GM19324 (cell line): Measurements from ENCODE around the gene IL1RN.

Source experiments
- ATAC-seq: cut with Tn5 transposase; IDR thresholded peaks from one replicate; pipeline ENCODE4 v1.9.1; 2021; ENCODE audit warnings: mild to moderate bottlenecking, moderate library complexity; ENCODE audit not compliant: unreplicated experiment, low FRiP score

The IL1RN gene

GRCh38 chr2:113124984-113125855 is 2.2 kb upstream of the IL1RN start:
- ATAC-seq: peak; percentile 10

DNA sequence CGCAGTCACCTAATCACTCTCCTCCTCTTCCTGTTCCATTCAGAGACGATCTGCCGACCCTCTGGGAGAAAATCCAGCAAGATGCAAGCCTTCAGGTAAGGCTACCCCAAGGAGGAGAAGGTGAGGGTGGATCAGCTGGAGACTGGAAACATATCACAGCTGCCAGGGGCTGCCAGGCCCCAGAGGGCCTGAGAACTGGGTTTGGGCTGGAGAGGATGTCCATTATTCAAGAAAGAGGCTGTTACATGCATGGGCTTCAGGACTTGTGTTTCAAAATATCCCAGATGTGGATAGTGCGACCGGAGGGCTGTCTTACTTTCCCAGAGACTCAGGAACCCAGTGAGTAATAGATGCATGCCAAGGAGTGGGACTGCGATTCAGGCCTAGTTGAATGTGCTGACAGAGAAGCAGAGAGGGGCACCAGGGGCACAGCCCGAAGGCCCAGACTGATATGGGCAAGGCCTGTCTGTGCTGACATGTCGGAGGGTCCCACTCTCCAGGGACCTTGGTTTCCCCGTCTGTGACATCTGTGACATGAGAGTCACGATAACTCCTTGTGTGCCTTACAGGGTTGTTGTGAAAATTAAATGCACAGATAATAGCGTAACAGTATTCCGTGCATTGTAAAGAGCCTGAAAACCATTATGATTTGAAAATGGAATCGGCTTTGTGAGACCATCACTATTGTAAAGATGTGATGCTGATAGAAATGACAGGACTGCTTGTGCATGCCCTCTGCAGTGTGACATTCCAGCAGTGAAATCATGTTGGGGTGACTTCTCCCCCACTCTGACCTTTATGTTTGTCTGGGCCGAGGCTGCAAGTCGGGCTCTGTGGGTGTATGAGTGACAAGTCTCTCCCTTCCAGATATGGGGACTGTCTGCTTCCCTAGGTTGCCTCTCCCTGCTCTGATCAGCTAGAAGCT is 510 bp downstream of the IL1RN start:
- no peak for ATAC-seq

DNA sequence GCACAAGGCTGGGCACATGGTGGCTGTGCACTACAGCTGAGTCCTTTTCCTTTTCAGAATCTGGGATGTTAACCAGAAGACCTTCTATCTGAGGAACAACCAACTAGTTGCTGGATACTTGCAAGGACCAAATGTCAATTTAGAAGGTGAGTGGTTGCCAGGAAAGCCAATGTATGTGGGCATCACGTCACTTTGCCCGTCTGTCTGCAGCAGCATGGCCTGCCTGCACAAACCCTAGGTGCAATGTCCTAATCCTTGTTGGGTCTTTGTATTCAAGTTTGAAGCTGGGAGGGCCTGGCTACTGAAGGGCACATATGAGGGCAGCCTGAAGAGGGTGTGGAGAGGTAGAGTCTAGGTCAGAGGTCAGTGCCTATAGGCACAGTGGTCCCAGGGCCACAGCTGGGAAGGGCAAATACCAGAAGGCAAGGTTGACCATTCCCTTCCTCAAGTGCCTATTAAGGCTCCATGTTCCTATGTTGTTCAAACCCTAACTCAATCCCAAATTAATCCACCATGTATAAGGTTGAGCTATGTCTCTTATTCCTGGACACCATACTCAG is 2.2 kb downstream of the IL1RN start:
- ATAC-seq: no peak

- no peak for ATAC-seq
Observed at GRCh38 chr2:113131352-113132185, 4.2 kb downstream of the IL1RN start.

DNA sequence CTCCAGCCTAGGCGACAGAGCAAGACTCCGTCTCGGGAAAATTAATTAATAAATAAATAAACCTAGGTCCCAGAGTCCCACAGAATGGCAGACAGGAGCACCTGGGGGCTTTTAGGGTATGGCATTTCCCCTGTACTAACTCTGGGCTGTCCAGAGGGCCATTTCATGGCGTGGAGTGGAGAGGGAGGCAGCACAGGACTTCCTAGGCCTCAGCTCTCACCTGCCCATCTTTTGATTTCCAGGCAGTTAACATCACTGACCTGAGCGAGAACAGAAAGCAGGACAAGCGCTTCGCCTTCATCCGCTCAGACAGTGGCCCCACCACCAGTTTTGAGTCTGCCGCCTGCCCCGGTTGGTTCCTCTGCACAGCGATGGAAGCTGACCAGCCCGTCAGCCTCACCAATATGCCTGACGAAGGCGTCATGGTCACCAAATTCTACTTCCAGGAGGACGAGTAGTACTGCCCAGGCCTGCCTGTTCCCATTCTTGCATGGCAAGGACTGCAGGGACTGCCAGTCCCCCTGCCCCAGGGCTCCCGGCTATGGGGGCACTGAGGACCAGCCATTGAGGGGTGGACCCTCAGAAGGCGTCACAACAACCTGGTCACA is 5.1 kb downstream of the IL1RN start:
- no peak for ATAC-seq

- no peak for ATAC-seq
Observed at GRCh38 chr2:113133704-113134598, 6.6 kb downstream of the IL1RN start.

GRCh38 chr2:113134717-113135116 is 7.3 kb downstream of the IL1RN start:
- ATAC-seq: no peak

- no peak for ATAC-seq
Observed at GRCh38 chr2:113135317-113135716, 7.9 kb downstream of the IL1RN start.

DNA sequence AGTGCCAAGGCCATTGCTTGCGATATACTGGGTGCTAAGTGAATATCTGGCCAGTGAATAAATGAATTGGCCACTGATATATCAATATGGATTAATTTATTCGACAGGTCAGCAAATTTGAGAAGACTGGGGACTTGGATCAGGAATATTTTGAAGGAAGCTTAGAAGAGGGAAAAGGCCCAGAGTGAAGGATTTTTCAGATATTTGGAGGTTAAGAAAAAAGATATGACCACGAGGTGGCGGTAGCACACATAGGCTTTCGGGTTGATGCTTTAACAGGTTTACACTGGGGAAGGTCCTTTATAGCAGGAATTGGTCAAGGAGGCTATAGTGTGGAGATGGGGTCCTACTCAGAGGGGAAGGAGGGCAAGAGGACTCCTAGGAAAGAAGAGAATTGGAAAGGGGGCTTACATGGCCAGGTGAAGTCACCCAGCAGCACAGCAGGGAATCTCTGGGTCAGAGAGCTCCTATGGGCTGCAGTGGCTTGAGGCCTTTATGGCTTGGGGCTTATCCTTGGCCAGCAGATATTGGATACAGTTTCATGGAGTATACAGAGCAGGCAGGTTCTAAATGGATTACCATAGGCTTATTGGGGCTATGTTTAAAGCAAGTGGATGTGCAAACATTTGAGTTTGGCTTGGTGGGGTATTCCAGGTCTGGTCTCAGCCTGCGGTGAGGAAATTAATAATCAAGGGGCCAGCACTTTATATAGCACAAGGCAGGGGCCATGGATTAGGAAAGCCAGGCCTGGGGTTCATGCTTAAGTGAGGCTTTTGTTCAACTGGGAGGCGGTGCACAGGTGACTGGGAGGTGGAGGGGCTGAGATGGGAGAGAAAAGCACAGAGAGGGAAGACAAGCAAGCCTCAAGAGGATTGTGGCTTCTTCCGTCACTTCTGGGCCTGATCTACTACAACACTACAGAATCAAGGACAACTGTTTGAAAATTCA is 9.7 kb downstream of the IL1RN start:
- no peak for ATAC-seq

GRCh38 chr2:113137827-113138226 is 10.4 kb downstream of the IL1RN start:
- ATAC-seq: no peak

GRCh38 chr2:113138428-113139322 is 11.3 kb downstream of the IL1RN start:
- ATAC-seq: peak; percentile 62

DNA sequence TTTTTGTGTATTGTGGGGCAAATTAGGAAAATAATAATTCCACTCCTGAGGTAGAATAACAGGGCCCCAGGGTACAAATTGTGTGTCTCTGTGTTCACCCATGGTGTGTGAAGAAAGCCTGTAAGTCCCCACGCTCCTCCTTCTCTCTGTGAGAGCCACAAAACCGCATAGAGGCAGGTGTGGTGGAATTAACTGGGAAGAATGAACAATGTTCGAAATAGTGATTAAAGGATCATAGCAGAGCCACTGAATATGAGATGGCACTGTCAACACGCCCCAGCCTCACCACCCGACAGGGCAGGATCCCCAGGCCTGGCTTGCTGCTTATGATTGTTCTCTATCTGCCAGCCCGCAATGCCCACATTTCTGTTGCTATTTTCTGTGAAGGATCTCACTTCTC is 14.1 kb downstream of the IL1RN start:
- no peak for ATAC-seq

DNA sequence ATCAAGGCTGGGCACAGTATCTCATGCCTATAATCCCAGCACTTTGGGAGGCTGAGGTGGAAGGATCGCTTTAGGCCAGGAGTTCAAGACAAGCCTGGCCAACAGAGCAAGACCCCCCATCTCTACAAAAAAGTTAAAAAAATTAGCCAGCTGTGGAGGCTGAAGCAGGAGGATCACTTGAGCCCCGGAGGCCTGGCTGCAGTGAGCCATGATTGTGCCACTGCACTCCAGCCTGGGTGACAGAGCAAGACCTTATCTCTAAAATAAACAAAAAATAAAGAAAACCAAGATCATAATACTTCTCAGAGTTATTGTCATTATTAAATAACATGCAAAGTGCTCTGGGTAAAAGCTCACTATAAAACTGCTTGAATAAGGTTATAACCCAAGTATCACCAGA is 14.9 kb downstream of the IL1RN start:
- ATAC-seq: no peak

DNA sequence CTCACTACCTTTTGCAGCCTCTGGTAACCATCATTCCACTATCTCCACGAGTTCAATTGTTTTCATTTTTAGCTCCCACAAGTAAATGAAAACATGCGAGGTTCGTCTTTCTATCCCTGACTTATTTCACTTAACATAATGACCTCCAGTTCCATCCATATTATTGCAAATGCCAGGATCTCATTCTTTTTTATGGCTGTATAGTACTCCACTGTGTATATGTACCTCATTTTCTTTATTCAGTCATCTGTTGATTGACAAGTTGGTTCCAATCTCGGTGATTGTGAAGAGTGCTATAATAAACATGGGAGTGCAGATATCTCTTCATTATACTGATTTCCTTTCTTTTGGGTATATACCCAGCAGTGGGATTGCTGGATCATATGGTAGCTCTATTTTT is 16.9 kb downstream of the IL1RN start:
- ATAC-seq: no peak

DNA sequence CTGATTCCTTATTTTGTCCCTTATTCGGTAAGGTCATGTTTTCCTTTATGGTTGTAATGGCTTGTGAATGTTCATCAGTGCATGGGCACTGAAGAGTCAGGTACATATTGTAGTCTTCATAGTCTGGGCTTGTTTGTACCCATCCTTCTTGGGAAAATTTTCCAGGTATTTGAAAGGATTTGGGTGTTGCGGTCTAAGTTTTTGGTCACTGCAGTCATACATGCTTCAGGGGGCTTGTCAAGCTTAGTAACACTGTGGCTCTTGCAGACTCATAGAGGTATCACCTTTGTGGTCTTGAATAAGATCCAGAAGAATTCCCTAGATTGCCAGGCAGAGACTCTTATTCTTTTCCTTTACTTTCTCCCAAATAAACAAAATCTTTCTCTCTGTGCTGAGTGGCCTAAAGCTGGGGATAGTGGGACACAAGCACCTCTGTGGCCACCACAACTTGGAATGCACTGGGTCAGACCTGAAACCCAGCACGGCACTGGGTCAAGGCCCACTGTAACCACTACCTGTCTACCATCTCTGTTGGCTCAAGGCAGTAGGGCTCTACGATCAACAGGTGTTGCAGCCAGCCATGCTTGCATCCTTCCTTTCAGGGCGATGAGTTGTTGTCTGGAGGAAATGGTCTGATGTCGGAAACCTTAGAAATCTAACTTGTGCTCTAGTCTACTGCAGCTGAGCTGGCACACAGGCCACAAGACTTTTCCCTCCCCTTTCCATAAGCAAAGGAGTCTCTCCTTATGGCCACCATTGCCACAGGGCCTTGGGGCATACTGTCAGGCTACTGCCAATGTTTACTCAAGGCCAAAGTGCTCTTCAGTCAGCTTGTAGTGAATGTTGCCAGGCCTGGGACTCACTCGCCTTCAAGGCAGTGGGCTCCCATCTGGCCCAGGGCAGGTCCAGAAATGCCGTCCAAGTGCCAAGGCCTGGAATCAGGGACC is 21.5 kb downstream of the IL1RN start:
- ATAC-seq: no peak
